Caco-2 (cell line): ENCODE data around the gene VIPR1. TPM values are rescaled to one million over a fixed set of nuclear protein-coding genes. Genes with fewer than 3 reads are reported as not detected.

Experiments used
- BruUV-seq: library from RNA; stranded (reverse); fragments of 400-500 nt; replicated peaks from 2 replicates; lab custom pipeline; 2021; lab: Mats Ljungman, UMichigan
- CTCF ChIA-PET: fragments of 300-600 bp; sonication (Branson Sonifier 250); formaldehyde crosslinking; loops from one replicate; lab custom pipeline; 2022; ENCODE audit warnings: antibody characterized with exemption; lab: Charles Lee
- POLR2A ChIA-PET: fragments of 300-600 bp; sonication (Branson Sonifier 250); formaldehyde crosslinking; loops from one replicate; lab custom pipeline; 2022; ENCODE audit warnings: antibody characterized with exemption; lab: Charles Lee
- DNase-seq, 2 experiments: peaks; one replicate each; pipeline versions ENCODE4 v3.0.0 to v3.0.0-alpha.2; 2020 to 2022
- H3K27me3 ChIP-seq: replicated peaks from 2 replicates; pipeline ENCODE4 v1.6.0; 2011; ENCODE audit warnings: low read length; ENCODE audit not compliant: control insufficient read depth, insufficient read depth
- H3K36me3 ChIP-seq: 2 replicates; pipeline ENCODE4 v1.5.1; 2011; ENCODE audit warnings: low read length; ENCODE audit not compliant: control insufficient read depth, insufficient read depth
- H3K4me1 ChIP-seq: fragments of 250-450 bp; sonication (Bioruptor Pico); 2 replicates; pipeline ENCODE4 v1.5.1; 2020; ENCODE audit warnings: mild to moderate bottlenecking
- H3K4me3 ChIP-seq: 2 replicates; pipeline ENCODE4 v1.5.1; 2011; ENCODE audit warnings: low read depth, mild to moderate bottlenecking, control low read depth, low read length
- H3K9me3 ChIP-seq: fragments of 250-450 bp; sonication (Bioruptor Pico); 2 replicates; pipeline ENCODE4 v1.5.1; 2020; ENCODE audit warnings: mild to moderate bottlenecking, moderate library complexity
- H3K27ac Mint-ChIP-seq: one replicate; pipeline ENCODE4 v1.8.0; 2022; ENCODE audit warnings: mixed read lengths; ENCODE audit not compliant: unreplicated experiment
- H3K27me3 Mint-ChIP-seq: one replicate; pipeline ENCODE4 v1.8.0; 2022; ENCODE audit warnings: mixed read lengths; ENCODE audit not compliant: insufficient read depth, unreplicated experiment
- H3K36me3 Mint-ChIP-seq: one replicate; pipeline ENCODE4 v1.8.0; 2022; ENCODE audit warnings: mild to moderate bottlenecking, mixed read lengths; ENCODE audit not compliant: insufficient read depth, unreplicated experiment
- H3K4me1 Mint-ChIP-seq: one replicate; pipeline ENCODE4 v1.8.0; 2022; ENCODE audit warnings: low read depth, mixed read lengths; ENCODE audit not compliant: unreplicated experiment
- H3K4me3 Mint-ChIP-seq: one replicate; pipeline ENCODE4 v1.8.0; 2022; ENCODE audit warnings: mild to moderate bottlenecking, moderate library complexity, mixed read lengths; ENCODE audit not compliant: unreplicated experiment
- H3K9me3 Mint-ChIP-seq: one replicate; pipeline ENCODE4 v1.8.0; 2022; ENCODE audit warnings: mixed read lengths; ENCODE audit not compliant: unreplicated experiment
- intact Hi-C: fragments of 100-400 bp; cut with micrococcal nuclease; formaldehyde crosslinking; loops from one replicate; pipeline ENCODE4 v1.10.0; 2022; ENCODE audit not compliant: unreplicated experiment
- total RNA-seq: library from RNA; stranded (reverse); gene quantifications from 2 replicates; pipeline ENCODE4 v1.2.3, GENCODE V29; 2022
- TF ChIP-seq, protein P1 (sequence below), 2 experiments: fragments of 200-600 bp in 1 of 2; IDR thresholded peaks; 1 replicate in 1 of 2; 2 replicates in 1 of 2; pipeline versions ENCODE4 v1.5.1 to v1.8.0; 2011 to 2022; ENCODE audit warnings: antibody characterized with exemption in 1 of 2, control low read depth in 1 of 2, inconsistent platforms in 1 of 2, low read depth in 1 of 2, low read length in 1 of 2, mild to moderate bottlenecking in 1 of 2, moderate library complexity in 1 of 2; ENCODE audit not compliant: insufficient read depth in 1 of 2, severe bottlenecking in 1 of 2, unreplicated experiment in 1 of 2

The VIPR1 gene
- total RNA-seq, 1 experiment from 2014 or later, result 3.8 TPM

DNA sequence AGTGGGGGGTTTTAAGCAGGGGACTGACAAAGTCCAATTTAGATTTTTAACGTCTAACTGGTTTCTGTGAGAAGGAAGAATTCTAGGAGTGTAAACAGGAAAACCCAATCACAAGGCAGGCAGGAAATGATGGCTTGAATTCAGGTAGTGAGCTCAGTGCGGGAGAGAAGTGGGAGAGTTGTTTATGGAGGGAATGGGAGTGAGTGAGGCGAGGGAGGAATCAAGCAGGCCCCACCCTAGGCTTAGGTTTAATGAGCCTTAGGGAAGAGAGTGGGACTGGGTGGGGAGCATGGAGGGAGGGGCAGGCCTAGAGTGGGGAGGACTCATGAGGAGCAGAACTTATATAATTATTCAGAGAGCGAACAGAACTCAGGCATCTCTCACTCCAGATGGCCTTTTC is 17.9 kb downstream of the VIPR1 start:
- Mint-ChIP-seq H3K27ac (no peak overlapping the region), H3K4me3 (no peak overlapping the region), H3K27me3 (no peaks in the 10 kb centered on the region), H3K4me1 (peaks cover 13% of the 10 kb centered on the region), H3K36me3 (peaks cover 6% of the 10 kb centered on the region), H3K9me3 (no peaks in the 10 kb centered on the region)
- no peaks in the 10 kb centered on the region for H3K27me3 ChIP-seq
- no peaks in the 10 kb centered on the region for H3K36me3 ChIP-seq
- H3K9me3 ChIP-seq, result no peaks in the 10 kb centered on the region
- DNase-seq, result no peak
- H3K4me1 ChIP-seq, result peaks cover 11% of the 10 kb centered on the region
- CTCF ChIA-PET, result no interaction called here
- POLR2A ChIA-PET, result no interaction called here
- no TSS peak for BruUV-seq
- intact Hi-C loops, result no loop called here
- TF ChIP-seq, protein P1, sequence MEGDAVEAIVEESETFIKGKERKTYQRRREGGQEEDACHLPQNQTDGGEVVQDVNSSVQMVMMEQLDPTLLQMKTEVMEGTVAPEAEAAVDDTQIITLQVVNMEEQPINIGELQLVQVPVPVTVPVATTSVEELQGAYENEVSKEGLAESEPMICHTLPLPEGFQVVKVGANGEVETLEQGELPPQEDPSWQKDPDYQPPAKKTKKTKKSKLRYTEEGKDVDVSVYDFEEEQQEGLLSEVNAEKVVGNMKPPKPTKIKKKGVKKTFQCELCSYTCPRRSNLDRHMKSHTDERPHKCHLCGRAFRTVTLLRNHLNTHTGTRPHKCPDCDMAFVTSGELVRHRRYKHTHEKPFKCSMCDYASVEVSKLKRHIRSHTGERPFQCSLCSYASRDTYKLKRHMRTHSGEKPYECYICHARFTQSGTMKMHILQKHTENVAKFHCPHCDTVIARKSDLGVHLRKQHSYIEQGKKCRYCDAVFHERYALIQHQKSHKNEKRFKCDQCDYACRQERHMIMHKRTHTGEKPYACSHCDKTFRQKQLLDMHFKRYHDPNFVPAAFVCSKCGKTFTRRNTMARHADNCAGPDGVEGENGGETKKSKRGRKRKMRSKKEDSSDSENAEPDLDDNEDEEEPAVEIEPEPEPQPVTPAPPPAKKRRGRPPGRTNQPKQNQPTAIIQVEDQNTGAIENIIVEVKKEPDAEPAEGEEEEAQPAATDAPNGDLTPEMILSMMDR (IDR thresholded peaks at IDR 0.05; ENCODE audit: insufficient read depth in 1 of 2, low read depth in 1 of 2, low read length in 1 of 2, severe bottlenecking in 1 of 2, unreplicated experiment in 1 of 2), result no peak
- H3K4me3 ChIP-seq, result no peak overlapping the region

DNA sequence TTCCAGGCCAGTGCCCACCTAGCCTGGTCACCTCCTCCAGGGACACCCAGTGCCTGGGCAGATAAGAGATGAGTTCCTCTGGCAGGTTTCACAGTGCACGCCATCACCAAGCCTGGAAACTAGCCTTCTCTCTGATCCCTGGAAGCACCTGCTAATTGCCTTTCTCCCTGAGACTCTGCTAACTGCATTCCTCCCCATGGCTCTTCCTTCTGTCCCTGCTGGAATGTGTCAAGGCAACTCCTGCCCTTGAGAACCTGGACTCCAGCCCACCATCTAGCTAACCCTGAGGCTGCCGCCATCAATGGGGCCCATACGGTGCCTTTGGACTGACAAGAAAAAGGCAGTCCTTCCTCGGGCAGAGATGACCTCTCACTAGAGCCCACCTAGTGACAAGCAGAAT is 18.5 kb downstream of the VIPR1 start:
- peaks cover 13% of the 10 kb centered on the region for H3K4me1 Mint-ChIP-seq
- no peak overlapping the region for H3K4me3 Mint-ChIP-seq
- Histone ChIP-seq H3K36me3 (no peaks in the 10 kb centered on the region), H3K4me1 (peaks cover 11% of the 10 kb centered on the region), H3K4me3 (no peak overlapping the region), H3K9me3 (no peaks in the 10 kb centered on the region), H3K27me3 (no peaks in the 10 kb centered on the region)
- CTCF ChIA-PET, result interaction anchor here (0.5 kb wide), 1 partner anchor 12 kb away, joined by 4 read pairs; no protein-coding TSS in a partner anchor
- no peak overlapping the region for H3K27ac Mint-ChIP-seq
- DNase-seq, result no peak
- H3K27me3 Mint-ChIP-seq, result no peaks in the 10 kb centered on the region
- no peaks in the 10 kb centered on the region for H3K9me3 Mint-ChIP-seq
- H3K36me3 Mint-ChIP-seq, result peaks cover 6% of the 10 kb centered on the region
- TF ChIP-seq, protein P1 (IDR thresholded peaks at IDR 0.05; ENCODE audit: insufficient read depth in 1 of 2, low read depth in 1 of 2, low read length in 1 of 2, severe bottlenecking in 1 of 2, unreplicated experiment in 1 of 2), result no peak
- intact Hi-C loops, result no loop called here
- POLR2A ChIA-PET, result no interaction called here
- no TSS peak for BruUV-seq

DNA sequence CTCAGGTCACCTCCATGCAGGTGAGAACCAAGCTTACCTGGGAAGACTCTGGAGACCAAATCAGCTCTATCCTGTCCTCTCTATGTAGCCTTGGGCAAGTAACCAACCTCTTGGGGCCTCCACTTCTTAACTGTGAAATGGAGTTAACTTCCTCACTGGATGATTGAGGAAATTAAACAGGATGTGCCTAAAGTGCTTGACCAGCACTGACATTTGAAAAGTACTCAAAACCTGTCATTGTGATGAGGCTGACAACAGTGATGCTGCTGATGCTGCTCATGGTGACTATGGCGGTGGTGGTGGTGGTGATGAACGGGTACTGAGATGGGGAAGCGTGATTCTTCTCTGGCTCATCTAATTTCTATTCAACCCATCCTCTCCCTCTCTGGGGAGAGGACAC is 22.3 kb downstream of the VIPR1 start:
- peaks cover 2% of the 10 kb centered on the region; the same call in 1 of the 2 replicates for H3K4me1 ChIP-seq
- peaks cover 9% of the 10 kb centered on the region for H3K4me1 Mint-ChIP-seq
- BruUV-seq, result no TSS peak
- H3K9me3 Mint-ChIP-seq, result no peaks in the 10 kb centered on the region
- no peaks in the 10 kb centered on the region for H3K27me3 Mint-ChIP-seq
- no peak overlapping the region for H3K27ac Mint-ChIP-seq
- ChIA-PET POLR2A (no interaction called here), CTCF (no interaction called here)
- no peaks in the 10 kb centered on the region for H3K9me3 ChIP-seq
- H3K36me3 ChIP-seq, result no peaks in the 10 kb centered on the region
- H3K27me3 ChIP-seq, result no peaks in the 10 kb centered on the region
- intact Hi-C loops, result no loop called here
- H3K4me3 ChIP-seq, result no peak overlapping the region
- H3K36me3 Mint-ChIP-seq, result peaks cover 6% of the 10 kb centered on the region
- no peak overlapping the region for H3K4me3 Mint-ChIP-seq
- no peak for DNase-seq
- TF ChIP-seq, protein P1 (IDR thresholded peaks at IDR 0.05; ENCODE audit: insufficient read depth in 1 of 2, low read depth in 1 of 2, low read length in 1 of 2, severe bottlenecking in 1 of 2, unreplicated experiment in 1 of 2), result no peak
